GM12865 (cell line): ENCODE data around the gene RBMS3.

Experiments used
- DNase-seq: peaks from one replicate; pipeline ENCODE4 v3.0.0; 2010; ENCODE audit warnings: low read depth
- H3K4me3 ChIP-seq: 2 replicates; pipeline ENCODE4 v1.5.1; 2011; ENCODE audit warnings: mild to moderate bottlenecking, low read depth, low read length, control low read depth
- TF ChIP-seq, protein P1 (sequence below): IDR thresholded peaks from 2 replicates; pipeline ENCODE4 v1.5.1; 2011; ENCODE audit warnings: low read length, control low read depth, low read depth, inconsistent platforms; ENCODE audit not compliant: insufficient read depth; ENCODE audit errors: missing control alignments

The RBMS3 gene

DNA sequence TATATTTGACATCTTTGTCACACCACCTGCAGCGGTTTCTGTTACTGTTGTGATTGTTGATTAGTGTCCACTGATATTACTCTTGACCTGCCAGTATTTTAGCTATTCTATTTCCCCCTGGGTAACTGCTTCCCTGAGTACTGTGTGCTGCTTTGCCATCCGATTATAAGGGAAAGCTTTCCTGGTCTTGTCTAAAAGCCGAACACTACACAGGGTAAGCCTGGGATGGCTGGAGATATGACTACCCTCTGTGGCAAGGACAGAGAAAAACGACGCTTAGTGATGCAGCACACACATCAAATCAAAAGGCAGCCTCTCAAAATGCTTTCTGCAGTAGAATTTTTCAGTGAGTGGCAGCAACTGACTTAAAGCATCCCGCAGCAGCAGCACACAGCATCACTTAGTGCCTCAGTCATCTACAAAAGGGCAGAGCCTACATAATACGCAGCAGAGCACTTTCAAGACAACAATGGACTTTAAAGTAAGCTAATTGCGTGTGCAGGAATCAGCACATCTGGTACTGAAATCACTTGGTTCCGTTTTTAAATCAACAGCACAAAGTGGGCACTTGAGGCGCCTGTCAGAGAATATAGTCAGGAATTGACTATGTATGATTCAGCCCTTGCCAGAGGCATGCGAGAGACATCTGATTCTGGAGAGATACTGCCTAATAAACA is 669.2 kb downstream of the RBMS3 start:
- DNase-seq = peak; percentile 1
- no peak overlapping the region for H3K4me3 ChIP-seq
- TF ChIP-seq, protein P1, sequence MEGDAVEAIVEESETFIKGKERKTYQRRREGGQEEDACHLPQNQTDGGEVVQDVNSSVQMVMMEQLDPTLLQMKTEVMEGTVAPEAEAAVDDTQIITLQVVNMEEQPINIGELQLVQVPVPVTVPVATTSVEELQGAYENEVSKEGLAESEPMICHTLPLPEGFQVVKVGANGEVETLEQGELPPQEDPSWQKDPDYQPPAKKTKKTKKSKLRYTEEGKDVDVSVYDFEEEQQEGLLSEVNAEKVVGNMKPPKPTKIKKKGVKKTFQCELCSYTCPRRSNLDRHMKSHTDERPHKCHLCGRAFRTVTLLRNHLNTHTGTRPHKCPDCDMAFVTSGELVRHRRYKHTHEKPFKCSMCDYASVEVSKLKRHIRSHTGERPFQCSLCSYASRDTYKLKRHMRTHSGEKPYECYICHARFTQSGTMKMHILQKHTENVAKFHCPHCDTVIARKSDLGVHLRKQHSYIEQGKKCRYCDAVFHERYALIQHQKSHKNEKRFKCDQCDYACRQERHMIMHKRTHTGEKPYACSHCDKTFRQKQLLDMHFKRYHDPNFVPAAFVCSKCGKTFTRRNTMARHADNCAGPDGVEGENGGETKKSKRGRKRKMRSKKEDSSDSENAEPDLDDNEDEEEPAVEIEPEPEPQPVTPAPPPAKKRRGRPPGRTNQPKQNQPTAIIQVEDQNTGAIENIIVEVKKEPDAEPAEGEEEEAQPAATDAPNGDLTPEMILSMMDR = no peak

DNA sequence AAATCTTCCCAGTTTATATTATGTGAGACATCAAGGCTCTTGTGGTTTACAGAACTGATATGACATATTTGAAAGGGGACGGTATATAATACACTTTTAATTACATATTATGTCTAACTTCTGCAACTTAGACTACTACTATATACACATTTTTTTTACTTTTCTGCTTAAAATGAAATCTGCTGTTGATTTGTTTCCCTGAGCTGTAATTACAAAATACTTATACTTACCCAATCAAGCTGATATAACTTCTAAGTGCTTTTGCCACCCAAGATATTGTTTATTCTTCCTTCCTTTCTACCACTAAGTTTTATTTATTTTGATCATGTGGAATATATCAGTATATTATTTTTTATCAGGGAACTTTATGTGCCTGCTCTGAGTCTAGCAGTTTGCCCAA is 671.6 kb downstream of the RBMS3 start:
- no peak overlapping the region for H3K4me3 ChIP-seq
- no peak for DNase-seq
- TF ChIP-seq, protein P1 = no peak

DNA sequence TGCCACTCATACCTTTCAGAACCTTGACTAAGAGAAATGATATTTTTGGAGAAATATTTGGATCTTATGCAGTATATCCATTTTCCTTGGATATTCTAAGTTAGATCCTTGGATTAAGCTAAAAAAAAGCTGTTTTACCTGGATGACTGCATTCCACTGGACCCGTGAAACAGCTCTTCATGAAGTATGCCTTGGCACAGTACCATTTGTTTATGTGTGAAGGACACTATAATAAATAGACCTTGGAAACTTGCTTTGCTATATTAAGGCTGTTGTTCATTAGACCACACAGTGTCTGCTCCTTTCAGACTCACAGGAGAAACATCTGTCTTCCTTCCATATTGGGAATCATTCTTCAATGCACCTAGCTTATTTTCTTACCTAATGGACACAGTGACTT is 674.5 kb downstream of the RBMS3 start:
- TF ChIP-seq, protein P1 = no peak
- H3K4me3 ChIP-seq = no peak overlapping the region
- no peak for DNase-seq

DNA sequence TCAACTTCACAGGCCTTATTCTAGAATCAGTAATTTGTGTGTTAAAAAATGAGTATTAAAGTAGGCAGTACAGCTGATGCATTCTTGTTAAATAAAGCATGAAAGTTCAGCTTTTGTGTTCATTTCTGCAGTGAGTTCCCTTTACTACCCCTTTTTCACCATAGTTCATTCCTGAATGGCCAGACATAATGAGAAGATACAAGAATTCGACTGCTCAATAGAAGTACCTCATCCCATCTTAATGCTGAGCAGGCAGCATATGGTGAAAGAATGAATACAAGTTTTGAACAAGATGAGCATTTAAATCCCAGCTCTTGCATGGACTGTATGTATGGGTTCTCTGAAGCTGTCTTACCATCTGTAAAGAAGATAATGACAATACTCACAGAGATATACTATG is 677.9 kb downstream of the RBMS3 start:
- TF ChIP-seq, protein P1 = no peak
- no peak for DNase-seq
- no peak overlapping the region for H3K4me3 ChIP-seq

DNA sequence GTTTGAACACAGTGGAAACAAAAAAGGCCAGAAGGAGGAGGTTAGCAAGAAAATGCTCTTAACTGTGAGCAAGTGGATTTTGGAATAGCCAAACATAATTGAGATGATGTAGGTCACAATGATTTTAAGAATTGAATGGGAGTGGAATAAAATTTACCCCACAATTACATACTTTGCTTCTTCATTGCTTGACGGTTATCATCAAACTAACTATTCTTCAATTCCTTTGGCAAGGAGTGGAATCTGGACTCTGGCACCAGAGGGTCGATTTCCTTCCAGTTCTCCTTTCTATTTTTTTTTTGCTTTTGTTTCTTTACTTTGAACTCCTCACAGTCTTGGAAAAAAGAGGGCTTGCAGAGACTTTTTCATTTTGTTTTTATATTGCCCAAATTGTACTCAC is 691.0 kb downstream of the RBMS3 start:
- no peak for DNase-seq
- no peak overlapping the region for H3K4me3 ChIP-seq
- TF ChIP-seq, protein P1 = no peak

DNA sequence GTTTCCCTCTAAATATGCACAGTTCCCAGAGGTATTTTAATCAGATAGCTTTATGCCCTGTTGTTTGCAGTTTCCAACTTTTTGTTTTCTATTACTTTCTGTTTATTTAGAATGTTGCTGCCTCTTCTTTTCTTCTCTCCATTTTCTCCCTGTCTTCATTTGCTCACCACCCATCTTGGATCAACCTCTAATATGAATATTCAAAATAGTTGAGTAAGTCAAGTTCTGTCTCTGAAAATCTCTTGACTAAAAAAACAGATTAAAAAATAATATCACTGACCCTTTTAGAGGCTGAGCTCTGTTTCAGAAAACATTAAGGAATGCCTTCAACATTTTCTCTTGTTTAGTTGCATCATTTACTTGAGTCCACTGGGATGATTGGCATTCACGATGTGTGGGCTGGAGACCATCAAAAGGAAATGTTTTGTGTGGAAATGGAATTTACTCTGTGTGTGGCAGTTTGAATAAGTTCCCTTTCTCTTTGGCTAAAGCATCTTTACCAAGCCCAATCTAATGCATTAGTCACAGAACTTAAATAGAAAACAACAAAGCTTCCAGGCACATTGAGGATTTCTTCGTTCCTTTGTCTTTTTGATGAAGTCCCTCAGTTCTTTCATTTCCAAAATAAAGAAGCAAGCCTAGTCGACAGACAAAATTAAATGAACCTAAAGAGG is 691.6 kb downstream of the RBMS3 start:
- H3K4me3 ChIP-seq = no peak overlapping the region
- no peak for DNase-seq
- TF ChIP-seq, protein P1 = no peak
